Stimulated activated CD4-positive, alpha-beta T cell treated with anti-CD3 and anti-CD28 coated beads, TNF-alpha, amount 100 ng/mL, for 48 hours (primary cell): Measurements from ENCODE around the gene SYNGAP1.

ENCODE experiments used
- DNase-seq, 3 donors: peaks; one replicate each; pipeline ENCODE4 v3.0.0-alpha.2; 2020; ENCODE audit warnings: low read depth in 3 of 3

Gene SYNGAP1

GRCh38 chr6:33421344-33421643, 1.4 kb downstream of the SYNGAP1 start:
- no peak for DNase-seq

DNA sequence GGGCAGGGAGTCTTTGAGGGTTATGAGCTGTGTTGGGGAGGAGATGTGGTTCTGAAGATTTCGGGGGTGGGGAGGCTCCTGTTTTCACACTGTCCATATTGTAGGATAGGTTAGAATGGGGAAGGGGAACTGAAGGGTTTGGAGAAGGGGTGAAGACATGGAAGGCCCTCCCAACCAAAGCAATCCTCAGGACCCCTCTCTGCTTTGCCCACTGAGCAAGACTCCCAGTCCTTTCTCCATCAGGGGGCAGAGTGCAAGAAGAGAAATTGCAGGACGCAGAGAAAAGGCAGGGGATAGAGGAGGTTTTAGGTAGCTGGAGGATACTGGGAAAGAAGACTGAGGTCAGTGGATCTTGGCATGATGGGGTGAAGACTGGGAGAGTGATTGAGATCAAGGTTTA, 3.9 kb downstream of the SYNGAP1 start:
- DNase-seq = no peak

DNA sequence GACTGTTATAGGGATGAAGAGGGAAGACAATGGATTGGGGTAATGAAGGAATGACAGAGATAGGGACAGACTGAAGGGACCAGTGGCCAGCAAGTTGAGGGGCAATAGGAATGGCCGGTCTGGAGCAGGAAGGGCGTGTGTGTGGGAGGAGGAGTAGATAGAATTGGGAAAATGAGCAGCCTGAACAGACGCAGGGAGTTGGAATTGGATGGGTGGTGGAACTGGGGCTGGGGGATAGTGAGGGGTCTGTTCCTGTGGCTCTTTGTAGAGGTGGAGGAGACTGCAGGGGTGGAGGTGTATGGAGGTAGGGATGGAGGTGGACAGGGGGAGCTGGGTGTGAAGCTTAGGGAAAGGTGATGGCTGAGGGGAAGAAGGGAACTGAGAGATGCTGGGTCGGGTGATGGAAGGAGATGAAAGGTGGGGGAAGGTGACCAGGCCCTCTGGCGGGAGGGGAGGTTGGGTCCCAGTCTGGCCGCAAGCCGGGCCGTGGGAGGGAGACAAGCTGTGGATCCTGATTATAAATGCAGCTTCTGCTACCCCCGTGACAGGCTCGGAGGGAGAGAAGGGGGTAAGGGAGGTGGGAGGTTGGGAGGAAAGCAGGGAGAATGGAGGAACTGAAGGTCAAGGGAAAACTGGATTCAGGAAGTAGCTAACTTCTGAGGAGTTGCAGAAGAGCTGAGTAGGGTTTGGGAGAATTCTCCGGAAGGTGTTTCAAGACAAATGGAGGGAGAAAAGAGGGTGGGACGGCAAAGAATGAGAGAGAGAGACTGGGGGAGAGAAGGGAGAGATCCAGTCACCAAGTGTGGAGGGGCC, 5.2 kb downstream of the SYNGAP1 start:
- DNase-seq = no peak

GRCh38 chr6:33425668-33426577, 6.1 kb downstream of the SYNGAP1 start:
- peak; percentile 71 to 84 (median 72) for DNase-seq

GRCh38 chr6:33426590-33427511, 7.0 kb downstream of the SYNGAP1 start:
- DNase-seq = no peak

- DNase-seq = no peak
Measured at GRCh38 chr6:33427585-33428223, 7.8 kb downstream of the SYNGAP1 start.

- DNase-seq = no peak
Measured at GRCh38 chr6:33428224-33428965, 8.5 kb downstream of the SYNGAP1 start.

GRCh38 chr6:33428966-33429749, 9.3 kb downstream of the SYNGAP1 start:
- no peak for DNase-seq

GRCh38 chr6:33429750-33430052, 9.8 kb downstream of the SYNGAP1 start:
- no peak for DNase-seq

- DNase-seq = no peak
Measured at GRCh38 chr6:33430334-33430733, 10.5 kb downstream of the SYNGAP1 start.

GRCh38 chr6:33430991-33431879, 11.4 kb downstream of the SYNGAP1 start:
- DNase-seq = peak in 1 of 3 donors; percentile 66

DNA sequence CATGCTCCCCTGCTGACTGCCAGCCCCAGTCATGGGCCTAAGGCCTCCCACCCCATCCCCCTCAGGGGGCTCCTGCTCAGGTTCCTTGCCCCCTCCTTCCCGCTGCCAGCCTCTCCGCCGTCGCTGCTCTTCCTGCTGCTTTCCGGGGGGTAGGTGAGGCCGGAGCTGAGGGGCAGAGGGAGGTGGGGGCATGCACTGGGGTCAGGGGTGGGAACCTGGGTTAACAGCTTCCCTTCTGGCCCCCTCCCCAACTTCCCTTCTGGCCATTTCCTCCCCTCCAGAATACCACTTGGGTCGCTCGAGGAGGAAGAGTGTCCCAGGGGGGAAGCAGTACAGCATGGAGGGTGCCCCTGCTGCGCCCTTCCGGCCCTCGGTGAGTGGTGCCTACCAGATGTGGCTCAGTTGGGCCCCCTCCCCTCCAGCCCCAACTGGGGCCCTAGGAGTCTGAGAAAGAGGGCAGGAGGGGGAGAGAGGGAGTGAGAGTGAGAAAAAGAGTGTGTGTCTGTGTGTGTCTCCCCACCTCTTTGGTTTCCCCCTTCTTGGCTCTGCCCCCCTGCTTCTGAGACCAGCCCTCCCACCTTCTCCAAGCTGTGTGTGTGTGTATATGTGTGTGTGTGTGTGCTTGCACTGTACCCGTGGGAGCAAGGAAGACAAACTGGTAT, 12.1 kb downstream of the SYNGAP1 start:
- no peak for DNase-seq

DNA sequence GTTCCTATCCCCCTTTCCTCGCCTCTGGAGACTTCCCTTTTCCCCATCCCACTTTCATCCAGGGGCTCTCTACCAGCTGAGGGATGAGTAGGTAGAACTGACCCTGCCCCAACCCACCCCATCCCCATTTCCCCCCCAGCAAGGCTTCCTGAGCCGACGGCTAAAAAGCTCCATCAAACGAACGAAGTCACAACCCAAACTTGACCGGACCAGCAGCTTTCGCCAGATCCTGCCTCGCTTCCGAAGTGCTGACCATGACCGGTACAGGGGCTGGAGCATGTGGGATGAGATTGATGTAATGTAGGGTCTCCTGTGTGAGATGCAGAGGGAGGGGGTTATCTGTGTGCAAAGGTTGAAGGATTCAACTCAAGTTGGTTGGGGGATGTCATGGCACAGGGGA, 12.7 kb downstream of the SYNGAP1 start:
- DNase-seq = no peak

- no peak for DNase-seq
Measured at GRCh38 chr6:33433001-33433543, 13.2 kb downstream of the SYNGAP1 start.

DNA sequence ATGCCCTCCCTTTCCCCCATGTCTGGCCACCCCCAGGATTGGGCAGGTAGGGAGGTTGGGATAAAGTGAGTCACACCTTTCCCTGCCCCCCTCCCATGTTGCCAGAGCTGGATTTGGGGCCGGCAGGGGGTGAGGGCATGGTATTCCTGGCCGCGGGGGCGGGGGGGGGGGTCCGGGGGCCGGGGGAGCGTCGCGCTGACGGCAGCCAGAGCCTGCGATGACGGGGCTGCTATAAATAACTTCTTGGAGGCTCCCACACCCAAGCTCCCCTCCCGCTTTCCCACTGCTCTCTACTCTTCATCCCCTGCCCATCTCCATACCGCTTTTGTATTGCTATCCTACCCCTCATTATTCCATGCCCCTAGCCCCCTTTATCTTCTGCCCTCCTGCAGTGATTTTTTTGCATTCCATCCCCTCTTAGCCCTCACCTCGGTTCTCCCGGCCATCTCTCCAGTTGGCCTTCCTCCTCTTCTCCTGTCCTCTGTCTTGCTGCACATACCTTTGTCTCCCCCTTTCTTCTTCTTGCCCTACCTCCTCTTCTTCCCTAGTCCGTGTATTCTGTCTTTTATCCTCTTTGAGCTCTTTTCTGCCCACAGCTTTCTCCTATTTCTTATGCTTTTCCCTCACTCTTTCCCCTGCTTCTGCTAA, 13.8 kb downstream of the SYNGAP1 start:
- no peak for DNase-seq

GRCh38 chr6:33434961-33435360, 15.1 kb downstream of the SYNGAP1 start:
- DNase-seq = no peak

- no peak for DNase-seq
Measured at GRCh38 chr6:33437666-33438065, 17.8 kb downstream of the SYNGAP1 start.
